OCI-LY1 (cell line): ENCODE results near the gene HMGB4.

Experiments used
- H2AFZ ChIP-seq: fragments of 200-600 bp; sonication (generic), shearing (Covaris generic); 2 replicates; pipeline ENCODE4 v1.6.0; 2014; ENCODE audit warnings: antibody characterized with exemption, mild to moderate bottlenecking, low read length
- H3F3A ChIP-seq: fragments of 200-600 bp; sonication (generic), shearing (Covaris generic); 2 replicates; pipeline ENCODE4 v1.6.0; 2014; ENCODE audit warnings: mild to moderate bottlenecking, antibody characterized with exemption, low read length, moderate library complexity; ENCODE audit not compliant: insufficient read depth
- H3K27ac ChIP-seq: fragments of 200-600 bp; sonication (generic); 2 replicates; pipeline ENCODE4 v1.5.1; 2014; ENCODE audit warnings: low read length, mixed run types, mild to moderate bottlenecking, low read depth; ENCODE audit not compliant: poor library complexity, severe bottlenecking
- H3K27me3 ChIP-seq: fragments of 200-600 bp; sonication (generic); 2 replicates; pipeline ENCODE4 v1.6.0; 2014; ENCODE audit warnings: antibody characterized with exemption, mild to moderate bottlenecking, low read length, moderate library complexity; ENCODE audit not compliant: insufficient read depth
- H3K36me3 ChIP-seq: fragments of 200-600 bp; sonication (generic); 2 replicates; pipeline ENCODE4 v1.6.1; 2014; ENCODE audit warnings: mild to moderate bottlenecking, antibody characterized with exemption, low read length, moderate library complexity, mixed read lengths; ENCODE audit not compliant: insufficient read depth
- H3K4me1 ChIP-seq: fragments of 200-600 bp; sonication (generic); 2 replicates; pipeline ENCODE4 v1.5.1; 2014; ENCODE audit warnings: mild to moderate bottlenecking, low read length, moderate library complexity; ENCODE audit not compliant: insufficient read depth, severe bottlenecking
- H3K4me2 ChIP-seq: fragments of 200-600 bp; sonication (generic), shearing (Covaris generic); 2 replicates; pipeline ENCODE4 v1.6.1; 2014; ENCODE audit warnings: low read length
- H3K4me3 ChIP-seq: fragments of 200-600 bp; sonication (generic); 2 replicates; pipeline ENCODE4 v1.5.1; 2014; ENCODE audit warnings: low read length, low read depth, mild to moderate bottlenecking, mixed read lengths; ENCODE audit not compliant: poor library complexity, severe bottlenecking
- H3K79me2 ChIP-seq: fragments of 200-600 bp; shearing (Covaris generic); 2 replicates; pipeline ENCODE4 v1.6.1; 2016; ENCODE audit warnings: mixed run types, low read length, mixed read lengths; ENCODE audit not compliant: insufficient read depth
- H3K9ac ChIP-seq: fragments of 200-600 bp; sonication (generic), shearing (Covaris generic); 2 replicates; pipeline ENCODE4 v1.6.1; 2014; ENCODE audit warnings: mild to moderate bottlenecking, low read length, mixed read lengths
- H3K9me2 ChIP-seq: fragments of 200-600 bp; sonication (generic), shearing (Covaris generic); 2 replicates; pipeline ENCODE4 v1.6.1; 2014; ENCODE audit warnings: low read depth, mild to moderate bottlenecking, low read length, mixed read lengths
- H3K9me3 ChIP-seq: fragments of 200-600 bp; shearing (Covaris generic); 2 replicates; pipeline ENCODE4 v1.6.1; 2014; ENCODE audit warnings: low read length, mixed read lengths
- H4K20me1 ChIP-seq: fragments of 200-600 bp; sonication (generic), shearing (Covaris generic); 2 replicates; pipeline ENCODE4 v1.6.0; 2016; ENCODE audit warnings: mild to moderate bottlenecking, low read length; ENCODE audit not compliant: insufficient read depth
- CTCF ChIP-seq: fragments of 200-600 bp; sonication (generic), shearing (Covaris generic); IDR thresholded peaks from 2 replicates; pipeline ENCODE4 v1.5.1; 2017; ENCODE audit warnings: mild to moderate bottlenecking, antibody characterized with exemption, low read length, moderate library complexity, mixed read lengths
- EZH2 ChIP-seq: fragments of 200-600 bp; sonication (generic), shearing (Covaris generic); IDR thresholded peaks from 2 replicates; pipeline ENCODE4 v1.8.0; 2017; ENCODE audit warnings: borderline replicate concordance, mixed run types, mild to moderate bottlenecking, antibody characterized with exemption, low read length, moderate library complexity, mixed read lengths

Gene HMGB4

GRCh38 chr1:33893147-33893830 is 29.4 kb downstream of the HMGB4 start:
- no peak for TF ChIP-seq CTCF
- TF ChIP-seq EZH2 = no peak
- Histone ChIP-seq H3K27ac (no peak overlapping the region), H3K36me3 (no peaks in the 10 kb centered on the region), H3K4me1 (no peaks in the 10 kb centered on the region), H3F3A (no peaks in the 10 kb centered on the region), H3K9me3 (no peaks in the 10 kb centered on the region), H3K79me2 (no peaks in the 10 kb centered on the region), H3K27me3 (no peaks in the 10 kb centered on the region), H3K9ac (no peak overlapping the region), H2AFZ (no peak overlapping the region), H3K9me2 (no peaks in the 10 kb centered on the region), H3K4me3 (no peak overlapping the region), H4K20me1 (no peaks in the 10 kb centered on the region), H3K4me2 (no peak overlapping the region)

GRCh38 chr1:33895396-33895795 is 31.5 kb downstream of the HMGB4 start:
- Histone ChIP-seq H3K36me3 (no peaks in the 10 kb centered on the region), H3K4me1 (no peaks in the 10 kb centered on the region), H3K27ac (no peak overlapping the region), H3K79me2 (no peaks in the 10 kb centered on the region), H3F3A (no peaks in the 10 kb centered on the region), H3K9me3 (no peaks in the 10 kb centered on the region), H3K4me3 (no peak overlapping the region), H4K20me1 (no peaks in the 10 kb centered on the region), H2AFZ (no peak overlapping the region), H3K9me2 (no peaks in the 10 kb centered on the region), H3K9ac (no peak overlapping the region), H3K4me2 (no peak overlapping the region), H3K27me3 (no peaks in the 10 kb centered on the region)
- no peak for TF ChIP-seq EZH2
- TF ChIP-seq CTCF = no peak

- H3K9me2 ChIP-seq = no peaks in the 10 kb centered on the region
- H3K4me3 ChIP-seq = no peak overlapping the region
- no peaks in the 10 kb centered on the region for H3K79me2 ChIP-seq
- H3K4me1 ChIP-seq = no peaks in the 10 kb centered on the region
- no peak overlapping the region for H3K9ac ChIP-seq
- no peaks in the 10 kb centered on the region for H3K36me3 ChIP-seq
- no peak for TF ChIP-seq EZH2
- TF ChIP-seq CTCF = no peak
- no peaks in the 10 kb centered on the region for H4K20me1 ChIP-seq
- no peak overlapping the region for H3K4me2 ChIP-seq
- no peaks in the 10 kb centered on the region for H3F3A ChIP-seq
- no peaks in the 10 kb centered on the region for H3K27me3 ChIP-seq
- no peak overlapping the region for H3K27ac ChIP-seq
- H2AFZ ChIP-seq = no peak overlapping the region
- H3K9me3 ChIP-seq = no peaks in the 10 kb centered on the region
Measured at GRCh38 chr1:33895976-33896375, 32.1 kb downstream of the HMGB4 start.
